Suprapubic skin (tissue), 4 donors: Measurements from ENCODE around the gene SLC26A4. TPM values are rescaled to one million over a fixed set of nuclear protein-coding genes. Genes with fewer than 3 reads are reported as not detected.

Source experiments
- DNase-seq, 2 donors: peaks; one replicate each; pipeline ENCODE4 v3.0.0-alpha.2; 2019; ENCODE audit warnings: low spot score in 2 of 2
- H3K27ac ChIP-seq: fragments of 200-600 bp; sonication (generic); one replicate; pipeline ENCODE4 v1.5.1; 2019
- H3K27me3 ChIP-seq: fragments of 200-600 bp; sonication (generic); one replicate; pipeline ENCODE4 v1.5.1; 2019
- H3K36me3 ChIP-seq: fragments of 200-600 bp; sonication (generic); one replicate; pipeline ENCODE4 v1.5.1; 2019
- H3K4me1 ChIP-seq: fragments of 200-600 bp; sonication (generic); one replicate; pipeline ENCODE4 v1.5.1; 2019
- H3K4me3 ChIP-seq: fragments of 200-600 bp; sonication (generic); one replicate; pipeline ENCODE4 v1.5.1; 2019; ENCODE audit warnings: mild to moderate bottlenecking
- H3K9me3 ChIP-seq: fragments of 200-600 bp; sonication (generic); one replicate; pipeline ENCODE4 v1.5.1; 2019
- CTCF ChIP-seq, 2 donors: fragments of 200-600 bp in 1 of 2; fragments of 450-650 bp in 1 of 2; sonication (generic) in 1 of 2; IDR thresholded peaks; one replicate each; pipeline ENCODE4 v1.5.1; 2016 to 2019; ENCODE audit warnings: antibody characterized with exemption in 2 of 2, mild to moderate bottlenecking in 1 of 2, moderate library complexity in 1 of 2
- EP300 ChIP-seq: sonication (generic); formaldehyde crosslinking; IDR thresholded peaks from one replicate; pipeline ENCODE4 v1.6.1; 2017; ENCODE audit warnings: antibody characterized with exemption
- POLR2A ChIP-seq, 2 donors: fragments of 450-650 bp; IDR thresholded peaks; one replicate each; pipeline ENCODE4 v1.6.1; 2017; ENCODE audit warnings: antibody characterized with exemption in 2 of 2, mild to moderate bottlenecking in 2 of 2, moderate library complexity in 2 of 2
- POLR2AphosphoS5 ChIP-seq, 3 donors: sonication (generic); formaldehyde crosslinking; IDR thresholded peaks; one replicate each; pipeline ENCODE4 v1.6.1; 2017; ENCODE audit warnings: antibody characterized with exemption in 3 of 3
- WGBS: methylation state at CpG from one replicate; pipeline ENCODE4 v1.1.5; 2018; 5-methylcytosine and 5-hydroxymethylcytosine counted together
- total RNA-seq, 4 donors: library from RNA; depleted of rRNA; stranded (reverse); fragments of >200 nt; gene quantifications; one replicate each; pipeline ENCODE4 v1.1.0, GENCODE V29; 2016

SLC26A4 gene
- total RNA-seq, result under 1 TPM in 3 of 4 donors, not detected in 1; 0.13 to 0.26 (median 0.24) TPM

DNA sequence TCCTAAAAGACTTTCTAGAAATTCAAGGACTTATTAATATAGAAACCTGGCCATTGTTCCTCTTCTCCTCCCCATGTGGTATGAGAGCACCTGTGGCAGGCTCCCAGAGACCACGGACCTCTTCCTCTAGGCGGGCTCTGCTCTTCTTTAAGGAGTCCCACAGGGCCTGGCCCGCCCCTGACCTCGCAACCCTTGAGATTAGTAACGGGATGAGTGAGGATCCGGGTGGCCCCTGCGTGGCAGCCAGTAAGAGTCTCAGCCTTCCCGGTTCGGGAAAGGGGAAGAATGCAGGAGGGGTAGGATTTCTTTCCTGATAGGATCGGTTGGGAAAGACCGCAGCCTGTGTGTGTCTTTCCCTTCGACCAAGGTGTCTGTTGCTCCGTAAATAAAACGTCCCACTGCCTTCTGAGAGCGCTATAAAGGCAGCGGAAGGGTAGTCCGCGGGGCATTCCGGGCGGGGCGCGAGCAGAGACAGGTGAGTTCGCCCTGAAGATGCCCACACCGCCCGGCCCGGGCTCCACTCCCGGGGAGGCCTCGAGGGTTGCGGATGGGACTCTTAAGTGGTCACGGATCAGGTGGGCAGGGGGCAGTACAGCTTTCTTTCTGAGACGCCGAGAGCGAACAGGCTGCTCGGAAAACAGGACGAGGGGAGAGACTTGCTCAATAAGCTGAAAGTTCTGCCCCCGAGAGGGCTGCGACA lies at the start of gene SLC26A4:
SLC26A4 (plus strand) TSS at position 448 of the 700 bp plus-strand sequence. CDS start 814 bp downstream, outside the sequence.
- peaks cover 19% of the 10 kb centered on the region for H3K4me1 ChIP-seq
- peak within 1 kb of the TSS; percentile 55 for H3K4me3 ChIP-seq
- no peaks in the 10 kb centered on the region for H3K36me3 ChIP-seq
- H3K27ac ChIP-seq, result no peak within 1 kb of the TSS
- no peak for DNase-seq
- 7% methylated on average over 30 of the region's 37 CpGs for WGBS
- H3K9me3 ChIP-seq, result no peaks in the 10 kb centered on the region
- TF ChIP-seq POLR2A (IDR thresholded peaks at IDR 0.05) (no peak), POLR2AphosphoS5 (IDR thresholded peaks at IDR 0.05) (no peak), EP300 (no peak), CTCF (IDR thresholded peaks at IDR 0.05) (no peak)
- peaks cover 51% of the 10 kb centered on the region for H3K27me3 ChIP-seq

DNA sequence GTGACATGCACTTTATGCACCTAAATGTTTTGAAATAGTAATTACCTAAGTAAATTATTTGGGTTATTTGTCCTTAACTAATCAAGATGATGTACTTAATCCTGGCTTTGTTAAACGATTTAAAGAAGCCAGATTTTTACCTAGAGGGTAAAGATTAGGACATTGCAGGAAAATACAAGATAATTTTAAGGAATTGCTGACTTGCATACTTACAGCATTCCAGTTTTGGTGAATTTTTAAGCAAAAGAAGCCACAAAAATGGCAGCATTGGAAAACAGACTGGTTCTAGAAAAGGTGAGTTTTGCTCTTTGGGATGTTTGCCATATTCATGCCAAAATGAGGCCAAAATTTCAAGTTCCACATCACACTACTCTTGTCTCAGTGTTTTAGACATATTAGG lies 47.2 kb upstream of the SLC26A4 start:
- H3K4me3 ChIP-seq, result no peak overlapping the region
- 86% methylated on average over 1 of the region's 1 CpG for WGBS
- peaks cover 4% of the 10 kb centered on the region for H3K4me1 ChIP-seq
- no peak for TF ChIP-seq POLR2AphosphoS5 (IDR thresholded peaks at IDR 0.05)
- no peak for TF ChIP-seq EP300
- no peak for TF ChIP-seq CTCF (IDR thresholded peaks at IDR 0.05)
- peaks cover 30% of the 10 kb centered on the region for H3K36me3 ChIP-seq
- H3K27me3 ChIP-seq, result no peaks in the 10 kb centered on the region
- no peak overlapping the region for H3K27ac ChIP-seq
- DNase-seq, result no peak
- H3K9me3 ChIP-seq, result no peaks in the 10 kb centered on the region

DNA sequence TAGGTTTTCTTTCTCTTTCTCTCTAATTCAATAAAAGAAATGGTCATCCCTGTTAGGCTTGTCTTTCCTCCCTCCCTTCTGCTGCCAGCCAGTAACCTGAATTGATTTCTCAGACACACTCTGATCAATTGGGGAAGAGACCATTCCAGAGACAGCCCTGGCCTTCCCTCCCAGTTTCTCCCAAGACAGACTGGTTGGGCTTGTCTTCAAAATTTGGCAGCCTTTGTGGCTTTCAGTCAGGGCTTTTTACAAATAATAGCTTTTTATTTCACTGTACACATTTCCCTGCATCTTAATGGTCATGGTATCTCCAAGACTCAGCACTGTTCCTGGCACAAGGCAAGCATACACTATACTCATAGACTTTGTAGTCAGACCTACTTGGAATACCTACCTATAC lies 46.7 kb upstream of the SLC26A4 start:
- no peak for DNase-seq
- Histone ChIP-seq H3K27me3 (no peaks in the 10 kb centered on the region), H3K9me3 (no peaks in the 10 kb centered on the region), H3K27ac (no peak overlapping the region), H3K4me3 (no peak overlapping the region), H3K4me1 (peaks cover 4% of the 10 kb centered on the region), H3K36me3 (peaks cover 30% of the 10 kb centered on the region)
- TF ChIP-seq POLR2A (IDR thresholded peaks at IDR 0.05), result no peak
- no peak for TF ChIP-seq POLR2AphosphoS5 (IDR thresholded peaks at IDR 0.05)
- no peak for TF ChIP-seq CTCF (IDR thresholded peaks at IDR 0.05)
- TF ChIP-seq EP300, result no peak

GRCh38 chr7:107614425-107614824 lies 46.2 kb upstream of the SLC26A4 start:
- Histone ChIP-seq H3K4me3 (no peak overlapping the region), H3K36me3 (peaks cover 30% of the 10 kb centered on the region), H3K9me3 (no peaks in the 10 kb centered on the region), H3K27ac (no peak overlapping the region), H3K4me1 (peaks cover 4% of the 10 kb centered on the region), H3K27me3 (no peaks in the 10 kb centered on the region)
- TF ChIP-seq EP300 (no peak), CTCF (IDR thresholded peaks at IDR 0.05) (no peak), POLR2AphosphoS5 (IDR thresholded peaks at IDR 0.05) (no peak), POLR2A (IDR thresholded peaks at IDR 0.05) (no peak)
- no peak for DNase-seq

DNA sequence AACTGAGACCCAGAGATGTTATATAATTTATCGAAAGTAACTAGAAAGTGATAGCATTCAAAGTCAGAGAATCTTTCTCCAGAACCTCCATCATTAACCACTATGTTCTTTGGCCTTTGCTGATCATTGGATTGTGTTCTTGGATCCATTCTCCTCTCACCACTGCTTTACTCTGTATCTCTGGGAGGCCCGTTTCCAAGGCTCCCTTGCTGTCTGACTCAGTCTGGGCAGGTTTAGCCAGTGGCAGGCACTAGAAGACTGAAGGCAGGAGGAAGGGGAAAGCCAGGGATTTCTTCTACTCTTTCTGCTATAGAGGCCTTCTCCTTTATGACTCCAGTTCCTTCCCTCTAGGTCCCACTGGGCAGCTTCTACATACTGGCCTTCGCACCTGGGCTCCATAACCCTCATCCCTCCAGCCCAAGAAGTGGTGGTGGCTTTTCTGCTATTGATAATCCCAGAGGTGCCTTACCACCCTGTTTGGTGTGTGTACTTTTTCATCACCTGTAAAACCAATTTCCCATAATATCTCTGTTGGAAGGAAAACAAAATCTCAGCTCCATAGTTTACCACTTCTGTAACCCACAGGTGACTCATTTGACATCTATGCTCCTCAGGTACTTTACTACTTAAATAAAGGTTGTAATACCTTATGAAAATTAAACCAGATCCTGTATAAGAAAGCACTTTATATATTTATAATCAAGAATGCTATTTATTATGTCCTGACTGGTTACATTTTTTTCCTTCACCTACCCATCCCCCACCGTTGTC lies 44.5 kb upstream of the SLC26A4 start:
- H3K27ac ChIP-seq, result no peak overlapping the region
- no peak for DNase-seq
- no peak for TF ChIP-seq POLR2AphosphoS5 (IDR thresholded peaks at IDR 0.05)
- TF ChIP-seq POLR2A (IDR thresholded peaks at IDR 0.05), result no peak
- no peaks in the 10 kb centered on the region for H3K27me3 ChIP-seq
- no peak overlapping the region for H3K4me3 ChIP-seq
- no peaks in the 10 kb centered on the region for H3K9me3 ChIP-seq
- WGBS, result 99% methylated on average over 4 of the region's 4 CpGs
- H3K36me3 ChIP-seq, result peaks cover 43% of the 10 kb centered on the region
- no peaks in the 10 kb centered on the region for H3K4me1 ChIP-seq
